Sigmoid colon (tissue), 3 donors: Measurements from ENCODE around the gene CHRM4.

Experiments used
- POLR2A ChIP-seq, 2 donors: fragments of 450-650 bp; IDR thresholded peaks; one replicate each; pipeline ENCODE4 v1.6.1; 2016; ENCODE audit warnings: antibody characterized with exemption in 2 of 2, mild to moderate bottlenecking in 2 of 2, moderate library complexity in 2 of 2
- TF ChIP-seq, protein P1 (sequence below), 4 experiments: fragments of 450-650 bp in 3 of 4; fragments of 200-600 bp in 1 of 4; IDR thresholded peaks; one replicate each; pipeline ENCODE4 v1.5.1; 2016 to 2019; ENCODE audit warnings: antibody characterized with exemption in 4 of 4, mild to moderate bottlenecking in 3 of 4, moderate library complexity in 2 of 4

GRCh38 chr11:46376258-46377050, 15.1 kb downstream of the CHRM4 start:
- TF ChIP-seq, protein P1, sequence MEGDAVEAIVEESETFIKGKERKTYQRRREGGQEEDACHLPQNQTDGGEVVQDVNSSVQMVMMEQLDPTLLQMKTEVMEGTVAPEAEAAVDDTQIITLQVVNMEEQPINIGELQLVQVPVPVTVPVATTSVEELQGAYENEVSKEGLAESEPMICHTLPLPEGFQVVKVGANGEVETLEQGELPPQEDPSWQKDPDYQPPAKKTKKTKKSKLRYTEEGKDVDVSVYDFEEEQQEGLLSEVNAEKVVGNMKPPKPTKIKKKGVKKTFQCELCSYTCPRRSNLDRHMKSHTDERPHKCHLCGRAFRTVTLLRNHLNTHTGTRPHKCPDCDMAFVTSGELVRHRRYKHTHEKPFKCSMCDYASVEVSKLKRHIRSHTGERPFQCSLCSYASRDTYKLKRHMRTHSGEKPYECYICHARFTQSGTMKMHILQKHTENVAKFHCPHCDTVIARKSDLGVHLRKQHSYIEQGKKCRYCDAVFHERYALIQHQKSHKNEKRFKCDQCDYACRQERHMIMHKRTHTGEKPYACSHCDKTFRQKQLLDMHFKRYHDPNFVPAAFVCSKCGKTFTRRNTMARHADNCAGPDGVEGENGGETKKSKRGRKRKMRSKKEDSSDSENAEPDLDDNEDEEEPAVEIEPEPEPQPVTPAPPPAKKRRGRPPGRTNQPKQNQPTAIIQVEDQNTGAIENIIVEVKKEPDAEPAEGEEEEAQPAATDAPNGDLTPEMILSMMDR (IDR thresholded peaks at IDR 0.05), result no peak
- no peak for TF ChIP-seq POLR2A (IDR thresholded peaks at IDR 0.05)
